SU-DHL-6 (cell line): ENCODE data around the gene VTI1A.

ENCODE experiments used
- EZH2phosphoT487 ChIP-seq: fragments of 200-600 bp; sonication (generic), shearing (Covaris generic); conservative IDR thresholded peaks from 2 replicates; pipeline ENCODE4 v1.6.1; 2018; ENCODE audit warnings: mild to moderate bottlenecking, antibody characterized with exemption, low read length, moderate library complexity, mixed read lengths
- TF ChIP-seq, protein P1 (sequence below): fragments of 200-600 bp; sonication (generic); IDR thresholded peaks from one replicate; pipeline ENCODE4 v1.5.1; 2017; ENCODE audit warnings: antibody characterized with exemption, mild to moderate bottlenecking, low read length, moderate library complexity; ENCODE audit not compliant: insufficient read depth, poor library complexity, severe bottlenecking

DNA sequence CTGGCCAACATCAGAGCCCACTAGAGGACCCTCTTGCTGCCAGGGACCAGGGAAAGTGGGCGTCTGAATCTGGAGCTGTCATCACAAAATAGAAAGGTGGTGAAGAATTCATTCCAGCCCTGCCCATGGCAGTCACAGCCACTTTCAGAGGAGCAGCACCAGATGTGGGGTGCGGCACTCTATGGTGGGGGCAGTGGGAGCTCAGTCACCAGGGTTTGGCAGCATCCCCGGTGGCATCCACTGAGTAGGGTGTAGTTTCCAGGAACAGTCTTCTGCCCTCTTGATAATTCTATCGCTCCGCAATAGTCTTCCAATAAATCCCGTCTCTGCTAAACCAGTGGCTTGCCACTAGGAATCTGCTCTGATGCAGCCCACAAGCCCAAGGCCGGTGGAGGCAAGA, 394.5 kb downstream of the VTI1A start:
- no peak for TF ChIP-seq EZH2phosphoT487
- TF ChIP-seq, protein P1, sequence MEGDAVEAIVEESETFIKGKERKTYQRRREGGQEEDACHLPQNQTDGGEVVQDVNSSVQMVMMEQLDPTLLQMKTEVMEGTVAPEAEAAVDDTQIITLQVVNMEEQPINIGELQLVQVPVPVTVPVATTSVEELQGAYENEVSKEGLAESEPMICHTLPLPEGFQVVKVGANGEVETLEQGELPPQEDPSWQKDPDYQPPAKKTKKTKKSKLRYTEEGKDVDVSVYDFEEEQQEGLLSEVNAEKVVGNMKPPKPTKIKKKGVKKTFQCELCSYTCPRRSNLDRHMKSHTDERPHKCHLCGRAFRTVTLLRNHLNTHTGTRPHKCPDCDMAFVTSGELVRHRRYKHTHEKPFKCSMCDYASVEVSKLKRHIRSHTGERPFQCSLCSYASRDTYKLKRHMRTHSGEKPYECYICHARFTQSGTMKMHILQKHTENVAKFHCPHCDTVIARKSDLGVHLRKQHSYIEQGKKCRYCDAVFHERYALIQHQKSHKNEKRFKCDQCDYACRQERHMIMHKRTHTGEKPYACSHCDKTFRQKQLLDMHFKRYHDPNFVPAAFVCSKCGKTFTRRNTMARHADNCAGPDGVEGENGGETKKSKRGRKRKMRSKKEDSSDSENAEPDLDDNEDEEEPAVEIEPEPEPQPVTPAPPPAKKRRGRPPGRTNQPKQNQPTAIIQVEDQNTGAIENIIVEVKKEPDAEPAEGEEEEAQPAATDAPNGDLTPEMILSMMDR = no peak
